ENCODE data around the gene ZNF609.

ZNF609 gene

DNA sequence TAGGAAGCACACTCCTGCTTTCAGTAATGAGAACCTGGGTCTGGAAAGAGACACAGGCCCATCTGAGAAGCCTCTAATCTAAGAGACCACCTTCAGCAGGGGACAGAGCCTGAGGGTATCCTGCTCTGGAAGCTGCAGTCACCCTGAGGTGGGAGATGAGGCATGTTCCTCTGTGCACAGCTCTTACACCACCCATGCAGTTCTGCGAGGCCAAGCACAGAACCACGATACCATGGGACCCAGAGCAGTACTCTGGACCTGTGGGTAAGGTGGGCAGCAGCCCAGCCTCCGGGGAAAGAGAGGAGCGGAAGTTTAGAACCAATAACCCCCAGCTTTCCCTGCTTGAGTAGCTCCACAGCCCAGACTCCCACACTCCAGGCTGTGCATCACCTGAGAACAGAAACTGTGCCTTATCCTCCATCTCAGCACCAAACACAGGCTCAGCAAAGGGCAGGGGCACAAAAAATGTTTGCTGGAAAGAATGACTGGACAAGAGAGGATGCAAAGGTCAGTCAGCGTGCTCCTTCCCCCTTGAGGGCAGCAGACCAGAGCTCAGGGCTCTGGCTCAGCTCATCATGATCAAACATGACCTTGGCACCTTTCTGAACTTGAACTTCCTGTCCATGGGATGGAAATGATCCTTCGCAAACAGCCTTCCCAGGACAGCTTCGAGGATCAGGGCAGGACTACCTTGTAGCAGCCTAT, 271.9 kb downstream of the ZNF609 start:
- DNase-seq (ENCODE audit: low read depth in 2 of 2) = no peak
